IPS-20b (cell line): ENCODE results near the gene VASN.
"Not testable (repeated sequence)": the region's sequence is repeated elsewhere in the genome, so short reads cannot be mapped to it uniquely, and the experiment has no call there.

ENCODE experiments used
- H3K27ac ChIP-seq: one replicate; pipeline ENCODE4 v1.5.1; 2013; ENCODE audit warnings: low read length
- H3K27me3 ChIP-seq: 2 replicates; pipeline ENCODE4 v1.6.1; 2013; ENCODE audit warnings: mild to moderate bottlenecking, low read length, inconsistent platforms; ENCODE audit not compliant: insufficient read depth
- H3K36me3 ChIP-seq: 2 replicates; pipeline ENCODE4 v1.6.1; 2013; ENCODE audit warnings: low read depth, mild to moderate bottlenecking, inconsistent platforms, low read length, moderate library complexity; ENCODE audit not compliant: insufficient read depth
- H3K4me1 ChIP-seq: 2 replicates; pipeline ENCODE4 v1.6.1; 2013; ENCODE audit warnings: mild to moderate bottlenecking, control low read depth, inconsistent platforms, low read length, moderate library complexity; ENCODE audit not compliant: insufficient read depth
- H3K4me3 ChIP-seq: 2 replicates; pipeline ENCODE4 v1.5.1; 2013; ENCODE audit warnings: mild to moderate bottlenecking, low read length, inconsistent platforms
- H3K9ac ChIP-seq: 2 replicates; pipeline ENCODE4 v1.6.1; 2013; ENCODE audit warnings: low read depth, mild to moderate bottlenecking, inconsistent platforms, low read length, moderate library complexity
- H3K9me3 ChIP-seq: 2 replicates; pipeline ENCODE4 v1.6.1; 2013; ENCODE audit warnings: mild to moderate bottlenecking, low read depth, low read length, inconsistent platforms; ENCODE audit not compliant: insufficient read depth

Gene VASN

GRCh38 chr16:4330277-4330874 lies 41.3 kb upstream of the VASN start:
- peaks cover 8% of the 10 kb centered on the region; the same call in 1 of the 2 replicates for H3K4me1 ChIP-seq
- no peak overlapping the region for H3K9ac ChIP-seq
- H3K9me3 ChIP-seq = no peaks in the 10 kb centered on the region
- no peak overlapping the region for H3K27ac ChIP-seq
- no peaks in the 10 kb centered on the region for H3K27me3 ChIP-seq
- peaks cover 1% of the 10 kb centered on the region; the same call in 1 of the 2 replicates for H3K36me3 ChIP-seq
- no peak overlapping the region for H3K4me3 ChIP-seq

GRCh38 chr16:4332083-4332482 lies 39.6 kb upstream of the VASN start:
- Histone ChIP-seq H3K27me3 (no peaks in the 10 kb centered on the region), H3K4me3 (no peak overlapping the region), H3K4me1 (peaks cover 8% of the 10 kb centered on the region; the same call in 1 of the 2 replicates), H3K27ac (no peak overlapping the region), H3K9ac (no peak overlapping the region), H3K36me3 (peaks cover 5% of the 10 kb centered on the region; the same call in 1 of the 2 replicates), H3K9me3 (no peaks in the 10 kb centered on the region)

DNA sequence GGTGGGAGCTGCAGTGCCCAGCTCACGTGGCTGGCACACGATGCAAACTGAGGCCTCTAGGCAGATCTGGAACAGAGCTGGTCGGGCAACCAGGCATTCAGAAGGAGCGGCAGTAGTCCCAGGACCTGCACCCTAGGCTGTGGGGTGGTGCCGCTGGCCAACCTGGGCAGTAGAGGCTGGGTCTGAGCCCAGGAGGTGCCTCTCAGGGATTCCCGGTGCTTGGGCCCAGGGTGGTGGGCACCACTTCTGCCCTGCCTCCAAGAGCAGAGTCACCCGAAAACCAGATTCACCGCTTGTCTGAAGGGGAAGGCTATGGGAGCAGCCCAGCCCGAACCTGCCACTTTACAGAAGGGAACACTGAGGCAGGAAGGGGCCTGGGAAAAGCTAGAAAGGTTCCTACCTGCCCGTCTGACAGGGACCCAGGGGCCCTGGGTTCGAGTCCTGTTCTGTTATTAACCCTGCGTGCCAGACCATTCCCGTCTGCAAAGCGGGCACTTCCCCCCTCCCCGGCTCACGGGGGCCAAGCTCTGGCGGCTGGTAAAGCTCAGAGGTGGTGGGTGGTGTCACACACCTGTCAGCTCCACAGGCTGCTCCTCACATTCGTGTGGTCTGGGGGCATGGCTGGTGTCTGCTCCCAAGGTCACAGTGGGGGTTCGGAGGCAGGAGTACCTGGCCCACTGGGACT lies 38.9 kb upstream of the VASN start:
- Histone ChIP-seq H3K9me3 (no peaks in the 10 kb centered on the region), H3K9ac (no peak overlapping the region), H3K36me3 (peaks cover 5% of the 10 kb centered on the region; the same call in 1 of the 2 replicates), H3K27ac (no peak overlapping the region), H3K4me3 (no peak overlapping the region), H3K4me1 (peaks cover 8% of the 10 kb centered on the region; the same call in 1 of the 2 replicates), H3K27me3 (no peaks in the 10 kb centered on the region)

DNA sequence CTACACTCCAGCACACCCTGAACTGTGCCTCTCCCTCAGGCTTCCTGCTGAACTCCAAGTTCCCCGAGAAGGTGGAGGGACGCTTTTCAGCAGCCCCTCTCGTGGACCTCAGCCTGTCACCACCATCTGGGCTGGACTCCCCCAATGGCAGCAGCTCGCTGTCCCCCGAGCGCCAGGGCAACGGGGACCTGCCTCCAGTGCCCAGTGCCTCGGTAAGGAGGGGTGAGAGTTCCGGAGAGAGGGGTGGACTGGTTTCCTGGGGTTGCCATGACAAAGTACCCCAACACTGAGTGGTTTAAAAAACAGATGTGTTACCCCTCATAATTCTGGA lies 38.4 kb upstream of the VASN start:
- Histone ChIP-seq H3K36me3 (peaks cover 5% of the 10 kb centered on the region; the same call in 1 of the 2 replicates), H3K9ac (no peak overlapping the region), H3K4me3 (no peak overlapping the region), H3K9me3 (no peaks in the 10 kb centered on the region), H3K4me1 (peaks cover 7% of the 10 kb centered on the region; the same call in 1 of the 2 replicates), H3K27me3 (no peaks in the 10 kb centered on the region), H3K27ac (no peak overlapping the region)

DNA sequence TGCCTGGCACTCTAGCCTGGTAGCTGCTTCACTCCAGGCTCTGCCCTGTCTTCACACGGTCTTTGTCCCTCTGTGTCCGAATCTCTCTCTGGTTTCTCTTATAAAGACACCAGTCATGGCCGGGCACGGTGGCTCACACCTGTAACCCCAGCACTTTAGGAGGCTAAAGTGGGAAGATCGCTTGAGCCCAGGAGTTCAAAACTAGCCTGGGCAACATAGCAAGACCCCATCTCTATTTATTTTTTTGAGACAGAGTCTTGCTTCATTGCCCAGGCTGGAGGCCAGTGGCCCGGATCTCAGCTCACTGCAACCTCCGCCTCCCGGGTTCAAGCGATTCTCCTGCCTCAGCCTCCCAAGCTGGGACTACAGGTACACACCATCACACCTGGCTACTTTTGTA lies 37.9 kb upstream of the VASN start:
- not testable (repeated sequence) for H3K4me3 ChIP-seq, H3K27ac ChIP-seq, H3K27me3 ChIP-seq, H3K4me1 ChIP-seq, H3K9ac ChIP-seq, H3K36me3 ChIP-seq, H3K9me3 ChIP-seq

GRCh38 chr16:4334724-4335495 lies 36.7 kb upstream of the VASN start:
- H3K27me3 ChIP-seq = no peaks in the 10 kb centered on the region
- no peaks in the 10 kb centered on the region for H3K4me1 ChIP-seq
- H3K36me3 ChIP-seq = peaks cover 12% of the 10 kb centered on the region
- no peaks in the 10 kb centered on the region for H3K9me3 ChIP-seq
- H3K9ac ChIP-seq = no peak overlapping the region
- H3K27ac ChIP-seq = no peak overlapping the region
- no peak overlapping the region for H3K4me3 ChIP-seq

- no peak overlapping the region for H3K27ac ChIP-seq
- H3K4me1 ChIP-seq = no peaks in the 10 kb centered on the region
- H3K27me3 ChIP-seq = no peaks in the 10 kb centered on the region
- H3K9me3 ChIP-seq = no peaks in the 10 kb centered on the region
- no peak overlapping the region for H3K9ac ChIP-seq
- H3K36me3 ChIP-seq = peaks cover 23% of the 10 kb centered on the region
- no peak overlapping the region for H3K4me3 ChIP-seq
These were observed 34.7 kb upstream of the VASN start for GRCh38 chr16:4336701-4337539.

DNA sequence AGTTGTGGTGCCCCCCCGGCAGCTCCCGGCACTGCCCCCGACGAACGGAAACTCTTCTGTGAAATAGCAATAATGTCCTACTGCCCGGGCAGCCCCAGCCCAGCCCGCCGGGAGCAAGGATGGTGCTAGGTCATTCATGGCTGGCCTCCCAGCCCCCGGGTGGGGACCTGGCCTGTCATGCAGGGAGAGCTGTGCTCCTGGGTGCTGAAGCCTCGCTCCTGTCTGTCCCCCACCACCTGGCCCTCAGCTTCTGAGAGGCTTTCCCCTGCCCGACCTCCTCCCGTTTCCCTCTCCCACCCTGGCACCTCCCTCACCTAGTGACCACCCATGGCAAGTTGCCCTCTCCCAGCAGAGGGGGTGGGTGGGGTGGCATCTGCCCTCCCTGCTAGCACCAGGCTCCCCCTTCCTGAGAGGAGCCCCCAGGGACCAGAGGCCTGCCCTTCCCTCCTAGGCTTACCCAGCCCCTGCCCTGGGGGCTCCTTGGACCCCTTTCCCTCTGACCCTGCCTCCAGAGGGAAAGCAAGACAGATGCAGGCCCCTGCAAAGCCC lies 34.0 kb upstream of the VASN start:
- H3K36me3 ChIP-seq = peaks cover 23% of the 10 kb centered on the region
- no peak overlapping the region for H3K9ac ChIP-seq
- H3K4me1 ChIP-seq = no peaks in the 10 kb centered on the region
- no peaks in the 10 kb centered on the region for H3K9me3 ChIP-seq
- H3K4me3 ChIP-seq = no peak overlapping the region
- H3K27ac ChIP-seq = no peak overlapping the region
- H3K27me3 ChIP-seq = no peaks in the 10 kb centered on the region

DNA sequence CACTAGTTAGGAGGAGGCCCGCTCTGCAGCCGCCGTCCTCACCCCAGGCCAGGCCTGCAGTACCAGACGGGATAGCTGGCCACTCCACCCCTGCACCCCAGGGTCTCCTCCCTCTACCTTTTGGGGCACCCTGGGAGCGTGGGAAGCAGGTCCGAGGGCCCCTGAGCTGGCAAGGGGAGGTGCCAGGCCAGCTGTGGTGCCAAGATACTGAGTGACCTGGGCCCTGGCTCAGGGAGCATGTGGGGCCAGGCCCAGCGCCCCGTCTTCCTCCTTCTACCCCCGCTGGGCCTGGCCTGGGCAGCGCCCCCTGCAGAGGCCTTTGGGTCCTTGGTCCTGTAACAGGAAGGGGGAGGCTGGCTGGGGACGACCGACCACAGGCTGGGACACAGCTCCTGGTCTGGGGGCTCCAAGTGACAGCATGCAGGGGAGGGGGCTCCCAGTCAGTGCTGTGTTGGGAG lies 33.5 kb upstream of the VASN start:
- Histone ChIP-seq H3K9ac (no peak overlapping the region), H3K9me3 (no peaks in the 10 kb centered on the region), H3K4me1 (no peaks in the 10 kb centered on the region), H3K4me3 (no peak overlapping the region), H3K27me3 (no peaks in the 10 kb centered on the region), H3K27ac (no peak overlapping the region), H3K36me3 (peaks cover 23% of the 10 kb centered on the region)

DNA sequence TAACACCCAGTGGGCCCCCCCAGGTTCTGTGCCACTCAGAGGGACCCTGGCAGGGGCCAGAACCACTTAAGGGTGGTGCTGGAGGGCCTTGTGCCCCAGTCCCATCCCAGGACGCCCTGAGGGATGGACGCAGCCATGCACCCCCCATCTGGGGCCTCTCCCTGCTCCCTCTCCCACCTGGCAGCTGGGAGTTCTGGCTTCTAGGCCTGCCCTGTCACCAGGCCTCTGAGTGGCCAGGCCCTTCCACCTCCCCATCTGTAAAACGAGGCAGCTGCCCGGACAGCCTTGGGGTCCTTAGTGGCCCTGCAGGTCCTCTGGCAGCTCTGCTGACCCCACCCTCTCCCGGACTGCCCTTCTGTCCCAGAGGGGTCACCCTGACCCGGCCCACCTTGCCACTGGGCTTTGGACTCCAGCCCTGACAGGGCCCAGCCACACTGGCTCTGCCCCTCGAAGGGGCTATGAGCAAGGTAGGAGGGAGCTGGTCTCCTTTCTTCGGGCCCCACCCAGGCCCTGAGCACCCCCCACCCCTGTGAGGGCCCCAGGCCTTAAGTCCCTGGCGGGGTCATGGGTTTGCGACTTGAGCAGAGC lies 32.8 kb upstream of the VASN start:
- no peak overlapping the region for H3K9ac ChIP-seq
- H3K27me3 ChIP-seq = no peaks in the 10 kb centered on the region
- H3K4me1 ChIP-seq = no peaks in the 10 kb centered on the region
- H3K27ac ChIP-seq = no peak overlapping the region
- no peaks in the 10 kb centered on the region for H3K9me3 ChIP-seq
- no peak overlapping the region for H3K4me3 ChIP-seq
- peaks cover 23% of the 10 kb centered on the region for H3K36me3 ChIP-seq

DNA sequence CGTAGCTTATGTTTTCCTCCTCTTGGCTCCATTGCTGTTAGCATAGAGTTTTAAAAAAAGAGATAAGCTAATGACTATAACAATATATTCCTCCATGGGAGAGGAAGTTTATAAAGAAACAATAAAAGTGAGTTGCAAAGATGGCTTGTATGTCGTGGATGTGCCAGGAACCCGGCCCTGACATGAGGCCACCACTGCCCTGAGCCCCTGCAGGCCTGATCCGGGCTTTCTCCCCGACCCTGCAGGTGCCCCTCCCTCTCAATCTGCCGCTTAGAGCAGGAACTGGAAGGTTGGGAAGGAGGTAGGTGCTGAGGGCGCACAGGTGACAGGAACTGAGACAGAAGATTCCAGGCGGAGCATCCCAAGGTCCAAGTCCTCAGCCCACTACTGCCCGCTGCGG lies 32.2 kb upstream of the VASN start:
- H3K9ac ChIP-seq = no peak overlapping the region
- no peaks in the 10 kb centered on the region for H3K9me3 ChIP-seq
- no peak overlapping the region for H3K27ac ChIP-seq
- H3K27me3 ChIP-seq = no peaks in the 10 kb centered on the region
- no peak overlapping the region for H3K4me3 ChIP-seq
- no peaks in the 10 kb centered on the region for H3K4me1 ChIP-seq
- H3K36me3 ChIP-seq = peaks cover 23% of the 10 kb centered on the region
